Forelimb muscle (tissue), 1 donor: ENCODE measurements around the gene CMTM1. TPM values are rescaled to one million over a fixed set of nuclear protein-coding genes. Genes with fewer than 3 reads are reported as not detected.
"Not testable (repeated sequence)": the region's sequence is repeated elsewhere in the genome, so short reads cannot be mapped to it uniquely, and the experiment has no call there.

Experiments used
- DNase-seq: peaks from one replicate; pipeline ENCODE4 v3.0.0-alpha.2; 2013; ENCODE audit warnings: low read depth
- polyA plus RNA-seq: library from polyadenylated mRNA; unstranded; fragments of 120-200 nt; gene quantifications from one replicate; pipeline ENCODE4 v1.2.1, GENCODE V29; 2013; ENCODE audit not compliant: insufficient read length

Gene CMTM1
- polyA plus RNA-seq, 1 donor, result 7.3 TPM

DNA sequence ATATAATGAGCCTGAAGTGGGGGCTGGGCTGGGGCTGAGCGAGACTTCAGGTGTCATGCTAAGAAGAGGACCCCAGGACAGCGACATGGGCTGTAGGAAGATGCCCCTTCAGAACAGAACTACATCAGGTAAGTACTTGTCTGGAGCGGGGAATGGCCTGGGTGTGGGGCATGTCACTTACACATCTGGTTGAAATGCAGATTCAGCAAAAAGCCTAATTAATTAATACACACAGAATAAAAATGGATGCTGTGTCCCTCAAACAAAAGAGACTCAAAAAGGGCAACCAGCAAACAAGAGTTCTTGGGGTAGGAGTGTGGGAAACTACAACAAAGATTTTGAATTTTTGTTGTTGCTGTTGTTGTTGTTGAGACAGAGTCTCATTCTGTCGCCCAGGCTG lies 24.8 kb downstream of the CMTM1 start:
- DNase-seq, result no peak

DNA sequence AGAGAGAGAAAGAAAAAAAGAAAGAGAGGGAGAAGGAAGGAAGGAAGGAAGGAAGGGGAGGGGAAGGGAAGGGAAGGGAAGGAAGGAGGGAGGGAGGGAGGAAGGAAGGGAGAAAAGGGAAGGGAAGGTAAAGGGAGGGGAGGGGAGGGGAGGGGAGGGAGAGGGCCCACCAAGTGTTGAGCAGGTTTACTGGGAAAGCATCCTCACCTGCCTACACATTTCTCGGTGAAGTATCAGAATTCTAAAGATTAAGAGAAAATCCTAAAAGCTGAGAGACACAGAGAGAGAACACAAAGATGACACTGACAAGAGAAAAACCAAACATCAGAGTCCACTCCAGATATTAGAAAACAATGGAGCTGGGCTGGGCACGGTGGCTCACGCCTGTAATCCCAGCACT lies 26.0 kb downstream of the CMTM1 start:
- no peak for DNase-seq

DNA sequence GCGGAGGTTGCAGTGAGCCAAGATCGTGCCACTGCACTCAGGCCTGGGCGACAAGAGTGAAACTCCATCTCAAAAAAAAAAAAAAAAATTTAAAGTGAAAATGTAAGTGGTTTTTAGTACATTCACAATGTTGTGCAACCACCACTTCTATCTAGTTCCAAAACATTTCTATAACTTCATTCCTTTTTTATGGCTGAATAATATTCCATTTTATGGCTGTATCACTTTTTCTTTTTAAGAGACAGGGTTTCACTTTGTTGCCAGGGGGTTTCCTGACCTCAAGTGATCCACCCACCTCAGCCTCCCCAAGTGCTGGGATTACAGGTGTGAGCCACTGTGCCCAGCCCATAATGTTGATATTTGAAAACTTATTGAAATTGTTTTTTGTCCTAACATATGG lies 26.6 kb downstream of the CMTM1 start:
- no peak for DNase-seq

DNA sequence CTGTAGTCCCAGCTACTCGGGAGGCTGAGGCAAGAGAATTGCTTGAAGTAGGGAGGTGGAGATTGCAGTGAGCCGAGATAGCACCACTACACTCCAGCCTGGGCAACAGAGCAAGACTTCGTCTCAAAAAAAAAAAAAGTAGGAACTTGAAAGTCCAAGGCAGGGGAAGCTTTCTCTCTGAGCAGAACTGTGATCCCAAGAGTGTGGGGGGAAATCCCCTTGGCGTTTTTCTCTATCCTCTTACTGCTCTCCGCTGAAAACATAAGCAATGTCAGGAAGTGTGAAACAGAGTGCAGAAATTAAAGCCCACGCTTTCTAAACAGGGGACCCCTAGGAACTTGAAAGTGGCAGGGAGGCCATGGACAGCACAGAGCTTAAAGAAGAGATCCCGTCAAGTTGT lies 28.5 kb downstream of the CMTM1 start:
- DNase-seq, result no peak

DNA sequence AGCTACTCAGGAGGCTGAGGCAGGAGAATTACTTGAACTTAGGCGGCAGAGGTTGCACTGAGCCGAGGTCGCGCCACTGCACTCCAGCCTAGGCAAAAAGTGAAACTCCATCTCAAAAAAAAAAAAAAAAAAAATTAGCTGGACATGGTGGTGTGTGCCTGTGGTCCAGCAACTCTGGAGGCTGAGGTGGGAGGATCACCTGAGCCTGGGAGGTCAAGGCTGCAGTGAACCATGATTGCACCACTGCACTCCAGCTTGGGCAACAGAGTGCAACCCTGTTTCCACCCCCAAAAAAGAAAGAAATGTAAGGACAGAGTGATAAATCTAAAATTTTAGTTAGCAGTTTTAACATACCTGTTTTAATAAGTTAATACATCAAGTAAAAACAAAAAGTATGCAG lies 30.3 kb downstream of the CMTM1 start:
- not testable (repeated sequence) for DNase-seq

DNA sequence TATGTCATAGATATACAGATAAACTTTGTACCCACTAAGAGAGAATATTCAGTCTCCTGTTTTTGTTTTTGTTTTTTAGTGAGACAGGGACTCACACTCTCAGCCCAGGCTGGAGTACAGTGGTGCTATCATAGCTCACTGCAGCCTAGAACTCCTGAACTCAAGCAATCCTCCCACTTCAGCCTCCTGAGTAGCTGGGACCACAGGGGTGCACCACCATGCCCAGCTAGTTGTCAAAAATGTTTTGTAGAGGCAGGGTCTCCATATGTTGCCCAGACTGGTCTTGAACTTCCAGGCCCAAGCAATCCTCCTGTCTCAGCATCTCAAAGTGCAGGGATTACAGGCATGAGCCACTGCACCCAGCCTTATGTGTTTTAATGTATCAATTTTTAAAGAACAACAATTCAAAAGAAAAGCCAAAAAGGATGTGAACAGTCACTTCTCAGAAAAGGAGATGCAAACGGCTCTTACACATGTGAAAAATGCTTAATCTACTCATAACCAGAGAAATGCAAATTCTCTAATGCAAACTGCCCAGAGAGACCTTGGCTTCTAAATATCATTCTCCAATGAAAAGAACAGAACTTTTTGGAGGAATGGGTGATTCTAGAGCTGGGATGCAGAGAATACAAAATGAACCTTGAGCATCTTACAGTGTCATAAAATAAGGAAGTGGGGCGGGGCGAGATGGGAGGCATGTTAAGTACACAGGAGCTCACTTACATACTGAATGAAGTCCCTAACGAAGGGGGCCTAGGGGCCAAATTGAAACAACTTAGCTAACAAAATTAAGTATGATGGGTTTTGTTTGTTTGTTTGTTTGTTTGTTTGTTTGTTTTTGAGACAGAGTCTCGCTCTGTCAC lies 31.0 kb downstream of the CMTM1 start:
- DNase-seq, result no peak

DNA sequence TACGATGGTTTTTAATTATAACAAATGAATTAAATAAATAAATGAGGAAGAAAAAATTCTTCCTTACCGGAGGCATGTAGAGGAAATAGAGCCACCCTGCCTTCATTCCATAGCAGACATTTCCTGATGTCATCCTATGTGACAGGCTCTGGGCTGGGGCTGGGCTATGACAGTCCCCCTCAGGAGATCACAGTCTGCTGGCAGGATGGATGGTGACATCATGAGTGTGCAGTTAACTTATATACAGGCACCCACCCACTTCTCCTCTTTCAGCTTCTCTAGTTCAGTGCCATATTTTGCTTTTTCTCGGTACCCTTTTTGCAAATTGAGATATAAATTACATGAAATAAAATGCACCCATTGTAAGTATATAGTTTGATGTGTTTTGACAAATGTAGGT lies 31.9 kb downstream of the CMTM1 start:
- no peak for DNase-seq

DNA sequence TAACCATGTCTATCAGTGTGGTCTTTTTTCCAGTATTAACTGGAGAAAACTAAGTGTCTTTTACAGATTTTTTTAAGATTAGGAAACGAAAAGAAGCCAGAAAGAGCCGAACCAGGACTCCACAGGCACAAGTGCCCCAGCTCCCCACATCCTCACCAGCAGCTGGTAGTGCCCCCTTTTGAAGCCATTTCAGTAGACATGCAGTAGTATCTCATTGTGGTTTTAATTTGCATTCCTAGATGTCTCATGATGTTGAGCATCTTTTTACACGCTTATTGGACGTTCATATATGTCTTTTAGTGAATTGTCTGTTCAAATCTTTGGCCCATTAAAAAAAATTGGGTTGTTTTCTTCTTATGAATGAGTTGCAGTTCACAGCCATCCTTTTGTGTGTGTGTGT lies 33.5 kb downstream of the CMTM1 start:
- no peak for DNase-seq

DNA sequence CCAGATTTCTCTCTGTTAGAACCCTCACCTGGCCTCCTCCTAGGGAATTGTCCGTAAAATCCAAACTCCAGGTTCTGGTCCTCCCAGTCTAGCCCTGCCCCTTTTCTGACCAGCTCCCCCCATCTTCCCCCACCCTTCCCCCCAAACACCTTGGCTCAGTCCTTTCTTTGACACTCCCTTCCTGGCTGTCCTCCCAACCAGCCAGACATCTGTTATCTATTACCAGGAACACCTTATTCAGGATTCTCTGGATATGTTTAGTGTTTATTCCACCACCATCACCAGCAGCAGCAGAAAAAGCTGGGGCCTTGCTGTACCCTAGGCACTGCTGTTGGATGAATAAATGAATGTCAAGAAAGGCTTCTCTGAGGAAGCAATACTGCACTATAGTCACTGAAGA lies 34.2 kb downstream of the CMTM1 start:
- DNase-seq, result no peak

DNA sequence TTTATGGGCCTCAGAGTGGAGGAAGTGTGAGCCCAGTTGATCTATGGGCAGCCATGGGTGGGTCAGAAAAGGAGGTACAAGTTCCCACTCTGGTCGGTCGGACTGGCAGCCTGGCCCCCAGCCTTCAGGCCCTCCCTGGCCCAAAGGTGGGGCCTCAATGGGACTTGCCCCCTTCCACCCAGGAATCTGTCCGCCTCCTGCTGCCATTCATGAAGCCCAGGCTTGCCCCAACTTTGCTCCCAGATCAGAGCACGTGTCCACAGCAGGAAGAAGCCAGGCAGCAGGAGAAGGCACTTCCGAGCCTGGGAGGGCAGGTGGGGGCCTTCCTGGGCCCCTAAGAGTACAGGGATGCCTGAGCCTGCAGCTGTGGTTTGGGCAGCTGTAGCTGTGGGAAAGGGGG lies 35.2 kb downstream of the CMTM1 start:
- DNase-seq, result no peak

DNA sequence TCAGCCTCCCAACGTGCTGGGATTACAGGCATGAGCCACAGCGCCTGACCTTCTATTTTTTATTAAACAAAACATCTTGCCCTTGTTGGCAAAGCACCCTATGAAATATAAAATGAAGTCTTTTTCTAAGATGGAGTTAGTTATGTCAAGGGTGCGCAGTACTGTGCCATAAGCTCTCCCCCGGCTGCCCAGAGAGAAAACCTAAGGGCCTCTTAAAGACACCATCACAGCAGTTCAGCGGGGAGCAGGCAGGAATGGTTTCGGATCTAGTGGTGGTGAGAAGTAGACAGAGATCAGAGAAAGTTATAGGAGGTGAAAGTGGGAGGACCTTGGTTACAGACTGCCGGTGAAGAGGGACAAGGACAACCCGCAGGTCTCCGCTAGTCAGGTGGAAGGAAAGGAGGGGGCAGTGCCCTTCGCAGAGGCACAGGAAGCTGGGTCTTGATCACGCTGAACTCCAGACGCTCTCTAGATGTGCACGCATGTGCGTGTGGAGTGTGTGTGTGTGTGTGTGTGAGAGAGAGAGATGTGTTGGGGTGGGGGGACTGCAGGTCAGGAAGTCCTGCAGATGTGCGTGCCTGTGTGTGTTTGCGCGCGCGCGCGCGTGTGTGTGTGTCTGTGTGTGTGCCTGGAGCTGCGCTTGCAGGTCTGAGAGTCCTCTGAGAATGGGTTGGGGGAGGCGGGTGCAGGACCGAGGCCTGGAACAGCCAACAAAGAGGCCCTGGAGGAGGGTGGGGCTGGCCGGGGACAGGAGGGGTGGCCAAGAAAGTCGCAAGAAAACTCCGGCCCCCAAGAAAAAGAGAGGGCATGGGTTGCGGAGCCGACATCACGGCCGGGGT lies 37.5 kb downstream of the CMTM1 start:
- no peak for DNase-seq

DNA sequence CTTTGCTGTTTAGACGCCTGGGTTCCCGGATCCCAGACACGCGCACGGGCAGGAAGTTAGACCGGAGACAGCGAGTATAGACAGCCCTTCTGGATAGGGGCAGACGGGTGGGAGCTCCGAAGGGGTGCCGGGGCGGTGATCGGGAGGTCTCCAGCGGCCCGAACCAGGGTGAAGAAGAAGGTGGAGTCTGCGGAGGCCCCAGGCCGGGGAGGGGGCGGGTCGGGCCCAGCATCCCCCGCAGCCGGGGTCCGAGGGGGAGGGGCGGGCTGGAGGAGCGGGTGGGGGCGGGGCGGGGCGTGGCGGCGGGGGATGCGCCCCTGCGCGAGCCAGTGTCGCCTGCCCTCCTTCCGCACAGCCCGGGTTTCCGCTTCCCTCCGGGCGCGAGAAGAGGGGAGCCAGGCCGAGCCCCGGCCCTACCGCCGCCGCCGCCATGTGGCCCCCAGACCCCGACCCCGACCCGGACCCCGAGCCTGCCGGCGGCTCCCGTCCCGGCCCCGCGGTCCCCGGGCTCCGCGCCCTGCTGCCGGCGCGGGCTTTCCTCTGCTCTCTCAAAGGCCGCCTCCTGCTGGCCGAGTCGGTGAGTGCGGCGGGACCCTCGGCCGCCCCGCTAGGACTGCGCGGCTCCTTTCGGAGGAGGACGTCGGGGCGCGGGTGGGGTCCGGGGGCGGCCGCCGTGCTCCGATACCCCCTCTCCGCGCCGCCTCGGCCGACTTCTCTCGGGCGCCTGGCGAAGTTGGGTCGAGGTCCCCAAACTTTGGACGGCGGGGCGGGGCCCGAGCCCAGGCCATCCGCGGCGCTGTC lies 38.3 kb downstream of the CMTM1 start, which contains the start of gene CMTM3:
Gene CMTM3 (plus strand): TSS at position 329 of the 801 bp plus-strand sequence. CDS start 102 bp downstream, at position 431.
- no peak for DNase-seq

DNA sequence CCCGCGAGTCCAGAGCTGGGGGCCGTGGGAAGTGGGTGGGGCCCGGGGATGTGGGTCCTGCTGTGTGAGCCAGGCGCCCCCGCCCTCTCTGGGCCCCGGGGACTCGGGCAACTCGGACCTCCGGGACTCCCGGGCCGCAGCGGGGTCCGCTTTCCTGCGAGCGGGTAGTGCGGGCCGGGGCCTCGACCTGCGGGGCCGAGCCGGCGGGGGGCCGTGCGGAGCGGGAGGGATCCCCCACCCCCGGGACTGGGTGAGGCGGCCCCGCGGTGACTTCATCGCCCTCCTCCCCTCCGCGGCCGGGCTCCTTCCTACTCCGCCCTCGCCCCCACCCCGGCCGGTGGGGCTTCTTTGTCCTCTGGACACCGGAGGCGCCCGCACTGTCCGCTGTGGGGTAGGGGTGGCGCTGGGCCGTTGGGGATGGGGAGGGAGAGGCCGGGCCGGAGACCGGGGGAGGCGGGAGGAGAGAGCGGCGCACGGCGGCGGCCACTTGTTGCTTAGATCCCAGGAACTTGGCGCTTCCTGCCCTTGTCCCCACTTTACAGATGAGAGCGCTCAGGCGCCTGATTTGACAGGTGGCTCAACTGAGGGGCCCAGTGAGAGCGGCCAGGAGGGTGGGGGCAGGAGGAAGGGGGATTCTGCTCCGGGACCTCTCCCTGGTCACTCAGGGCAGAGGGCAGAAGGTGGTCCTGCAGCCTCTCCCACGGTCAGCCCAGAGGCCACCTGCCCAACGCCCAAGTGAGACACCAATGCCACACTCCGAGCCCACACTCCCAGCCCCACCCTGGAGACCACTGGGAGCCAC lies 39.1 kb downstream of the CMTM1 start:
- DNase-seq, result no peak

DNA sequence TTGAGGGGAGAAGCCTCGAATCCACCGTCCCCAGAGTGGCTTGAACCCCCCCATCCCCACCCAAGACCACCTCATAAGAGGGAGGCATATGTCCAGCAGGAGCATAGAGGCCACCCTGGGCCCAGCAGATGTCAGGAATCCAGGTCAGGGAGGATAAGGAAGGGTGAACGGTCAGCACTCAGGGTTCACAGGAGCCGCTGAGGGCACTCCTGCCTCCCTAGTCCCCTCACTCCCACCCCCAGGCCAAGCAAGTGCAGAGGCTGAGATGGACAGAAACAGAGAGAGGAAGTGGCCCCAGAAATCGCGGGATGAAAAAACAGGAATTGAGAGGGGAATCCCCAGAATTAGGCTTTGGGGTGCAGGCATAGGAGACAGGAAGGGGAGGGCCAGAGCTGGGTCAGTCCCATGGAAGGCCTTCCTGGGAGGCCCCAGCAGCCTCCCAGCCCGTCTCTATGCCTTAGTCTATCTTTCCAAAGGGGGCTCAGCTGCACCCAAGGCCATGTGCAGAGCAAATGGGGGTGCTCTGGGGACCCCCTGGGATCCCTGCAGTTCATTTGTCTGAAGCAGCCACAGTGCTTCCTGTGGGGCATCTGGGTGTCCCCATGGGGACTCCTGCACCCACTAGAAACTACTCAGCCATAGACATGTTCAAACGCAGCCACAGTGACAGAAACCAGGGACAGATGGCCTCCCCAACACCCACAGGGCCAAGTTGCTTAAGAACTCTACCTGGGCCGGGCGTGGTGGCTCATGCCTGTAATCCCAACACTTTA lies 39.9 kb downstream of the CMTM1 start:
- DNase-seq, result no peak

DNA sequence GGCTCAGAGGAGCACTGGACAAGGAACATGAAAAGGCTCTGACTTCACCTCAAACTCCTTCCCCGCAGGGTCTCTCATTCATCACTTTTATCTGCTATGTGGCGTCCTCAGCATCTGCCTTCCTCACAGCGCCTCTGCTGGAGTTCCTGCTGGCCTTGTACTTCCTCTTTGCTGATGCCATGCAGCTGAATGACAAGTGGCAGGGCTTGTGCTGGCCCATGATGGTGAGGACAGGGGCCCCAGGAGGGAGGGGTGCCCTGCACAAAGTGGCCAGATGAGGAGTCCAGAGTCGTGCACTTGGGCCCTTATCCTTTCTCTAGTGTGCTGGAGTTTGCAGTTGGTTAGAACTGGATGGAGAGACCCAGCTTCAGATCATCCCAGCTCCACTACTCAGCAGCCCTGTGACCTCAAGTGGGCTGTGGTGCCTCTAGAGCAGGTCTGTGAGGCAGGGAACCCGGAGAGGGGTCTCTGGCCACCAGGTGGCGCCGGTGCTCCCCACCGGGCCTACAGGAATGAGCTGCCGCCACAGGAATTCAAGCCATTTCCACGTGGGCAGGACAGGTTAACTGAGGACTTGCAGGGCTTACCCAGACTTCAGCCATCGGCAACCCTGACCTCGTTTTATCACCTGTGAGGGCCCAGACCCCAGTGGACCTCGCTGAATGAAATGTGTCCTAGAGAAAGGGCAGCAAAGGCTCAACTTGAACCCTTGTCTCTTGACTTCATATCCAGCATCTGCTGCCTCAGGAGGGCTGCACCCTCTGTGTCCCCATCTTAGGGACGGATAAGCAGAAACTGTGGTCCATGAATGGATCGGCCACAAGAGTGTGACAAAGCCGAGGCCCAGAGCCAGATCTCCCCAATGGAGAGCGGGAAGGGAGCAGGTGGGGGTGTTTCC lies 42.3 kb downstream of the CMTM1 start:
- no peak for DNase-seq

DNA sequence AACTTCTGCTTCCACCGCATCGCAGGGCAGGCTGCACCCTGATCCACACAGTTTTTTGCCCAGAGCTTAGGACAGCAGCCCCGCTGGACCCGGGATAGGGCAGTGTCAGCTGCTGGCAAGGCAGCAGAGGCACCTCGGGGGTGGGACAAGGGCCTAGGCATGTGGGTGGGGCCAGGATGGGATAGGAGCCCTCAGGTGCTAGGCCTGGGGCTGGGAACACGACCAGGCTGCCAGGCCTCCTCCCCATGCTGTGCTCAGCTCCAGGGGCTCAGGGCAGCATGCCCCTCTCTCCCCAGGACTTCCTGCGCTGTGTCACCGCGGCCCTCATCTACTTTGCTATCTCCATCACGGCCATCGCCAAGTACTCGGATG lies 42.9 kb downstream of the CMTM1 start:
- DNase-seq, result no peak

DNA sequence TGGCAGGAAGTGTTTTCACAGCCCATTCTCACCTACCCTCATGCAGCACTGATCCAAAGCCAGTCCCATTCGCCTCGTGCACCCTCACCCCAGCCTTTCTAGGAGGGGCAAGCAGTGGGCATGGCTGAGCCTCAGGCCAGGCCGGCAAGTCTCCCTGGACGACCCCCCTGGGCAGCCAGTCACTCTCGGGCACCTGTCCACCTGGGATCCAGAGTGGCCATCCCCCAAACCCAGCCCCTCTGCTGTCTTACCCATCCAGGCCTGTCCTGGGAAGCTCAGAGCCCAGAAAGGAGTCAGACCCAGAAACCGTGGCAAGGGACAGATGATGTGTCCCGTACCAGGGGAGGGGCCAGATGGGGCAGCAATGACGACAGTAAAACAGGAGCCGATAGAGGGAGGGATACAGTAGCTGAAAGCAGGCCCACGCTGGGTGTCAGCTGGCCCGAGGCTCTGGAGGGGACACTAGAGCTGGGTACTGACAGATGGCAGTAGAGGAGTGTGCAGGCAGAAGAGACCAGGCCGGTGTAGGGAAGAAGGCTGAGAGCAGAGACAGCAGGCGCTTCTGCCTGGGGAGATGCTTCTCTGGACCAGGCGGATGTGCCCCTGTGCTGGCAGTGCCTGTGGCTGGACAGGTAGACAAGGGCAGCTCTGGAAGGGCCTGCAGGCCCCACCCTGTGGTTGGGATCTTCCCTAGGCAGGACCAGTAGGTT lies 44.0 kb downstream of the CMTM1 start:
- DNase-seq, result no peak

DNA sequence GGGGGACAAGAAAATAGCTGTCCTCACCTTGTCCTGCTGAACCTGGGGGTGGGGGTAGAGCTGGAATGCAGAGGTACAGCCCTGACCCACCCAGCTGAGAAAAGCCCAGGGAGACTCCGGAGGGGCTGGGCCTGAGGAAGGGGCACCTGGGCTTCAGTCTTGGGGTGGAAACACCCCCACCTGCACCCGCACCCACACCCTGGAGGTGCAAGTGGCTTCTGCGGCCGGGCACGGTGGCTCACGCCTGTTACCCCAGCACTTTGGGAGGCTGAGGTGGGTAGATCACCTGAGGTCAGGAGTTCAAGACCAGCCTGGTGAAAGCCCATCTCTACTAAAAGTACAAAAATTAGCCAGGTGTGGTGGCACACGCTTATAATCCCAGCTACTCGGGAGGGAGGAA lies 45.7 kb downstream of the CMTM1 start:
- not testable (repeated sequence) for DNase-seq

DNA sequence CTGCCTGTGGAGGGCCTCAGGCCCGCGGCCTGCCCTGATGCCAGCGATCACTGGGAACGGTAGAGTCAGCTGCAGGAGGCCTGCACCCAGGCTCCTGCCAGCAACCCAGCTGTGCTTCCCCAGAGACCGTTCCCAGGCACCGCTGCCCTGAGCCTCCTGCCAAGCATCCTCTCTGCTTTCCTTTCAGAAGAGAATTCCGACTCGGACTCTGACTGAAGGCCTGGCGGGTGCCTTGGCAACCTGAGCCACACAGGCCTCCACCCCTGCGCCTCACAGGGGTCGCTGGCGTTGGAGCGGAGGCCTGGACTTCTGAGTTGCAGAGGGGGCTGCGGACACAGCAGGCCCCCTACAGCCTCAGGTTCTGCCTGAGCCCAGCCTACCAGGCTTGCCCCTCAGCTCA lies 46.2 kb downstream of the CMTM1 start:
- no peak for DNase-seq
